HG03521 (cell line): Measurements from ENCODE around the gene NPS.

Source experiments
- ATAC-seq: cut with Tn5 transposase; IDR thresholded peaks from one replicate; pipeline ENCODE4 v1.9.1; 2021; ENCODE audit warnings: mild to moderate bottlenecking, moderate library complexity; ENCODE audit not compliant: unreplicated experiment

NPS gene

DNA sequence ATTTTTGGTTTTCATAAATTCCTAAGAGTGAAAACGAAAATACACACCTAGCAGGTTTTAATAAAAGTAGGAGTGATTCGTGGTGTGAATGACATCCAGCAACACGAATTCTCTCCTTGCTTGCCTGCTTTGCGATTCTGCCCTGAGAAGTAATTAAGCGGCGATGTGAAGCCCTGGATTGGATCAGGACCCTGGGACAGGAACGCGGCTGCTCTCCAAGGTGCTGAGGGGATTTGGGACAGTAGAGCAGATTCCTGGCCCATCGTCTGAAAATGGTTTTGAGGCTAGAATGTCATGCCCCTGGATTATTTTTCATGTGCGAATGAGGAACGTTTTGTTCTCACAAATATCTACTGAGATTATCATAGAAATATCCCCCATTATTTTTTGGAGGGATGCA is 7.8 kb downstream of the NPS start:
- ATAC-seq: no peak

DNA sequence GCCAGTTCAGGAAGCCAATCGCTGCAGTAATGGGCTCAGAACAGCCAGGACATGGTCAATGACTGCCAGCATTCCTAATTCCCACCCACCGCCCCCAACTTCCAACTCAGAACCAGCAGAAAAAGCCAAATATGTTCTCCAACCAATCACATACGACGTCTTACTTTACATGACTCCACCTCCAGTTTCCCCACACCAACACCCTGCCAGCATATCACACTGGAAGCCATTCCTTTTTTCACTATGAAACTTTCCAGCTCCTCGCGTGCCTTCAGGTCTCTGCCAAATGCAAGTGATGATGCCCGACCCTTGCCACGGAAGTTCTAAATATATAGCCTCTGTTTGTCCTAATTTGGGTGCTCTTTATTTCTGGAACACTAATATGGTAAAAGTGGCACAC is 12.5 kb downstream of the NPS start:
- ATAC-seq: no peak

DNA sequence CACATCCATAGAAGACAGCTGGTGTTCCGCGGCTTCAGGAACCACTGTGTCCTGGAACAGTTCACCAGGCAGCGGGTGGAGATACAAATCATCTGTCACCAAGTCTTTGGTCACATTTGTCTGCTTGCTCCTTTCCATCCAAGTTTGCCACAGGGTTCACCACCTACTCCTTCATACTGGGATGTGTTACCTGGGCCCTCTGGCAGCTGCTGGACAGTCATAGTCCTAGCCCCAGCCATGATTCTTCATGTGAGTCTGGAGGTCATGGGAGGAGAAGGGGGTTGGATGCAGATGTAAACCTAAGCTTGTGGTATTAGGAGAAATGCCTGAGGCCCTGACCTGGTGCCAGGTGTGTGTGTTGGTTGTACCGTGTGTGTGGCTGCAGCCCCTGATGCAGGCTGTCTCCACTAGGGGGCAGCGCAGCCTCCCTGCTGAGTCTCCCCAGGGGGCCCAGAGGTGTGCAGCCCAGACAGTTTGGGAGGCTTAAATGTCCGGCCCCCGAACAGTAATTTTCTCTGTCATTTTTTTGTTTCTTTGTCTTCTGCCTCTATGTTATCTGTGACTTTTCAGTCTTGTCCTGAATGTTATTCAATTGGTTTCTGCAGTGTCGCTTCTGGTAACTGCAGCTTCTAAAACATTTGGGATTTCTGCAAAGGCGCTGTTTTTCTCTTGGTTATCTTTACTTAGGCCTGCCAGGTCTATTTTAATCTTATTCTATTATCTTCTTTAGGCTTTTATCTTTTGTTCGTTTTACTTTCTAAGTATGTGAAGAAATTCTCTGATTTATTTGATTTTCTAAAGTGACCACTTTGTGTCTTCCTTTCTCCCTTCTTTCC is 14.8 kb downstream of the NPS start:
- no peak for ATAC-seq

DNA sequence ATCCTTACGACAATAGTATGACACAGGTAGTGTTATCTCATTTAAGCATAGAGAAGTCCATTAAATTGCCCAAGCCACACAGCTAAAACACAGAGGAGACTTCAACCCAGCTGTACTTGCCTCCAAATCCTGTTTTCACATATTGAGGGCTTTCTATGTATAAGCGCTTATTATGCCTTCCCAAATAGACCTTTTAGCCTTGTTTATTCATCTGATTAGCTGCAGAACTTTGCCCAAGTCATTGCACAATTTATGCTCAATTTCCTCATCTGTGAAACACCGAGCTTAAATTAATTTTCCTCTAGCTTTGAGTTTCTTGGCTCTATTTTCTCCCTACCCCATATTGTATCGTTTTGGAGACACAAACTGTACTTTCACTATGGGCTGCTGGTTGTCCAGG is 15.5 kb downstream of the NPS start:
- ATAC-seq: no peak

DNA sequence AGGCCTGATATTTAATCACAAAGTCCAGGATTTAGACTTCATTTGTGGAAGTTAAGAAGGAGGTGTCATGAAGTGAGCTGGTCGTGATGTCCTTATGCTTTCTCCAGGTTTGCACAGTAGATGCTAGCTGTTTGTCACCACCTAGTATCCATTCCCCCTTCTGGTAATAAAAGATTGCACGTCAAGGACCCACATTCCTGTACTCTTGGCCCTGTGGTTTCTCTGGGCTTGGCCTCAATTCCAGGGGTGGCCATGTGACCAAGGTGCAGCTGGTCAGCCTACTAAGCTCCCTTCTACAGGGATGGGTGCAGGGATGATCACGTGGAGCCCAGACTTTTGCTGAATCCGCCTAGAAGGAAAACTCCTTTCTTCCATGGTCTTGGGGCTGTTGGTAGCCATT is 16.5 kb downstream of the NPS start:
- no peak for ATAC-seq

DNA sequence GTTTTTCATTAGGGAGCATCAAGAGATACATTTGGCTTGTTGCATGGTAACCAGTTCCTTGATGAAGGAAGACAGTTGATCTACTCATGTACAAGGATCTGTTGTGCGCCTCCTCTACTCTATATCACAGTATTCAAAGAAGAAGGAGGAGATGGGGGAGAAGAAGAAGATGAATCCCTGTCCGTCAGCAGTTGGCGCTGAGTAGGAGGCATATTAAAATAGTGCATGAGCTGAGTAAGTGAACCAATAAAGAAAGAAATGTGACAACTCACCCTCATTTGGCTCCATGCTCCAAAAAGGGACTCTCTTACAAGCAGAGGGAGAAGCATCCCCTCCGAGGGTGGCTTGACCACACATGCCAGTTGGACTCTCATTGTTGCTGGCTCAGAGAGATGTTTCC is 20.1 kb downstream of the NPS start:
- no peak for ATAC-seq

DNA sequence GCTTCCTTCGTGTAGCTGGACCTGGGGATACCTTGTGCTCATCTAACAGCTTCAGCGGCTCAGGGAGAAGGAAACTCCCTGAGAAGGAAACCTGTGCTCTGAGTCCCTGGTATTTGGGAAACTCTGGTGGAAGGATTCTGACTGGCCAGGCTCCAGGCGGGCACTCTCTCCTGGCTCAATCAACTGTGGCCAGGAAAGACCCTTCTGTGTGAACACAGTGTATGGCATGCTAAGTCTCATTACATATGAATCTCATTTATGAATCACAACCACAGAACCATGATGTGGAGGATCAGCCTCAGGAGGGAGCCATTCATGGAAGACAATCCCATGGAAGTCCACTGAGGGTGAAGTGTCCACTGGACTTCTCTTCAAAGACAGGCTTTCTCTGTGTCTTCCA is 20.9 kb downstream of the NPS start:
- ATAC-seq: no peak

DNA sequence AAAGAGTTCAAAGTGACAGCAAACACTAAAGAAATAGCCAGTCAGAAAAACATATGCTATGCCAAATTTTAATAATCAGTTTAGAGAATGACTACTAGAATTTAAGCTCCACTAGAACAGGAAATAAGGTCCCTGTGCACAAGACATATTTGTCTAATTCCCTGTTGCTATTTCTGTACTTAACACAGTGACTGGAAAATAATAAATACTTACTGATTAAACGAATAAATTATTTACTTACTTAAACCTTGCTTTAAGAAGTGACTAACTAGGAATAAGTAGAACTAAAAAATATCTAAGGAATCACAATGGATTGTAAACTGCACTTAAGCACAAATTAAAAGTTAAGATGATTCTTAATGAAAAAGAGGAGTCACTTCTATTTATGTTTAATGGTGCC is 22.3 kb downstream of the NPS start:
- no peak for ATAC-seq

DNA sequence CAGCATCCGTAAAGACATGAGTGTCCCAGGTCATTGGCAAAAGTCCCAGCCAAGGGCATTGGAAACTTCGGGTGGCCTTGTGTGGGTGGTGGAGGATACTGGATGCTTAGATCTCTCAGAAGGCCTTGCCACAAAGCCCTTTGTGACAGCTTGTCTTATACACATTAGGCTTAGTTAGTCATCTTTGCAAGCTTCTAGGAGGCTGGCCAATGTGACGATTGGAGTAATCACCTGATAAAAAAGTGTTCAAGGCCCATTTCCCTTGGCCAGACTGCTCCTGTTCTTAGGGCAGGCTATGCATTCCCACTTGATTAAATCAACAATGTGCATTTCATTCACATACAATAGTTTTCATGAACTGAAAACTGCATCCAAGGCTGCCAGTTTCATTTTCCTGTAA is 26.9 kb downstream of the NPS start:
- no peak for ATAC-seq

DNA sequence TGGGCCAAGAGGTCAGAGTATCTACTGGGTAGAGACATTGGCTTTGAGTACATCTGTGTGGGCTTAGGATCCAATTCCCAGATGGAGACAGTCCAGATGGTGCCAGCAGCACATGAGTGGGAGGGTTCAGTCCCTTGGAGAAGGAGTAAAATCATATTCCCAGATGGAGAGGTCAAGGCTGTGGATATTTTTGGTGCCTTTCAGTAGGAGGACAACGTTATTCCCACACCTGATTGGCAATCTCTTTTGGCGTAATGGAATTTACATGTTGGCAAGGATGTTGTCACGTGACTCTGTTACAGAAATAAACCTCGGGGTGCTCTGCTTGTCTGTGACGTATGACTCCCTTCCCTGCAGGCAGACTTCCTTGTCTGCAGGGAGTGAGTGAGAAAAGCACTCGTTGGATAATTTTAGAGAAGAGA is 27.6 kb downstream of the NPS start:
- ATAC-seq: no peak

DNA sequence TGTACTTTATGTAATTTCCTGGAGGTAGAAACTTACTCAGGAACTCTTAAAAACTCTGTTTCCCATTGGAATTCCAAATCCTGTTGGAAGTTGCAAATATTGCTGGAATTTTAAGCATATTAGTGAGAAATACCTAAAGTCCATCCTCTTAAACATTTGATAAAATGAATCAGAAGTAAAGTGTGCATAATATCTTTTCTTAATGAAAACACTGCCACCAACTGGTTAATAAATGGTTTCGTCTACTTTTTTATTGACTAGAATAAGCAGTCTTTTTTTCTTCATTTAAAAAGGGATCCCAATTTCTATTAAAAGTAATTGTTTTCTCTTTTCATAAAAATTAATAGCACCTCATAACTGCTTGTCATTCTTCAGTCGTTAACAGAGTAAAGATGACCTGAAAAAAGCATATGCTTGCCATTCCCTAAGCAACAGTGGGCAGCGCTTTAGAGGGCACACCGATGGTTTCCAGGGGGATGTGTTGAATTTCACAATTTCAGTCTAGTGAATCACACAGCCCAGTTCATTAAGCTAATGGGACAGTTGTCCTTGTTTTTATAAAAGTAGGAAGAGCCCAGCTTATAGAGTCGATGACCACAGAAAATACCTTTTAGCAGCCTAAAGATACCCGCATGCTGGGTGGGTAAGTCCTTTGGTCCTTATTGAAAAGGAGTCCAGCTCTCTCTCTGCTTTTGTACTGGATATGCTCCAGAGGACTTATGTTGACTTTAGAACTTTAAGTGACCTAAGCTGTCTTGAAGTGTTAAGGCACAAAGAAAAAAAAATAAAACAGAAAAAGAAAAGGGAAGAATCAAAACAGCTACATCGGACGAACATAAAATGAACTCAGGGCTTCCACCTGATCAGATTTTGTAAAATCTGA is 28.5 kb downstream of the NPS start:
- ATAC-seq: no peak

DNA sequence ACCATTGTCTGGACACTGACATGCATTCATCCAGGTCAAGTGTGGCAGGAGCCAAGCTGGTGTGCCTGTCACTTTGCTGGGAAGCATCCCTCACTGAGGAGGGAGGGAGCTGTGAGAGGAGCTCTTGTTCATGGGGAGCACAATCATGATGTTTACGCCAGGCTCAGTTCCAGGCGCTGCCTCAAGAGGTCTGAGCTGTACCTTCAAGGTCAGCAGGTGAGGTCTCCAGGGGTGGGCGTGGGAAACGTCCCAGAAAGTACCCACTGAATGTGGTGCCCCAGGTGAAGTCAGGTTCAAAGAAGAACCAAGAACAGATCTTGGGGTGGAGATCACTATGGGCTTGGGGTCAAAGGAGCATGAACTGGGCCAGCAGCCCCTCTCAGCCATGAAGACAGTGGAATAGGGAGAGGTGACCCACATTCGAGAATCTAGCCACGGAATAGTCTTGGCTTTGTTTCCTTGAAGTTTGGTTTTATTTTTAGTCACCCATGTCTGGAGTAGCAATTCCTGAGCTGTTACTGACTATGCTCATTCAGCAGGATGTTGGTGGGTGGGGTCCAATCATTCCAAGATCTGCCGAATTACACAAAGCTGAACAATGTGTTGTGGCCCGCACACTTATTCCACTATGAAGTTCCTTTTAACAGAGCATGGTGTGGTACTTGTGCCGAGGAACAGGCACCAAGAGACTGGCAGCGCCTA is 29.3 kb downstream of the NPS start:
- no peak for ATAC-seq

DNA sequence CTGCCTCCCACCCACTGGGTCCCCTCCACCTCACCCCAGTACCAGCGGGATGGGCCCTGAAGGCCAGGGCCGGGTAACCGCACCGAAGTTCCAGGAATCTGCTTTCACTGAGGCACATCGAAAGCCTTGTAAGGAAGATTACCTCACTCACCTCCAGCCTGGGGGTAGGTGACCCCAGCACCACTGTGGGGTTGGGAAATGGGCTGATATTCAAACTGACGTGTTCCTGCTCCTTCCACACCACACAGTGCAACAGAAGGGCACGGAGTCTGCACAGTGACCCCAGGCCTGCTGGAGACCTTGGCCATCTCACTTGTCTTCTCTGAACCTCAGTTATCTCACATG is 29.8 kb downstream of the NPS start:
- ATAC-seq: no peak

DNA sequence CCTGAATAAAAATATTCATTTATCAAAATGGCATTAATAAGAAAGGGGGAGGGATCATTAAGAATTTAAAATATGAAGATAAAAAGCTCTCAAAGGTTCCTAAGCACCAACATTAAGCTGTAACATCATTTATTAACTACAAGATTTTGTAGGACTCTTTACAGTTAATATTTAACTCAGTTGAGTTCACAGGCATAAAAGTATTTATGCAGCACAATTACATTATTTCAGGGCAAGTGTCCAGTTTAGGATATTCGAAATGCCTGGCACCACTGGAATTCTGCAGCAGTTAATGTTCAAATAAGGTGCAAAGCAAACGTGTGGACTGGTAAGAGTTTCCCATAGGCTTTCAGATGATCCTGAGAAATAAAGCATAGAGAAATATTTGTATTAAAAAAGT is 30.5 kb downstream of the NPS start:
- no peak for ATAC-seq

DNA sequence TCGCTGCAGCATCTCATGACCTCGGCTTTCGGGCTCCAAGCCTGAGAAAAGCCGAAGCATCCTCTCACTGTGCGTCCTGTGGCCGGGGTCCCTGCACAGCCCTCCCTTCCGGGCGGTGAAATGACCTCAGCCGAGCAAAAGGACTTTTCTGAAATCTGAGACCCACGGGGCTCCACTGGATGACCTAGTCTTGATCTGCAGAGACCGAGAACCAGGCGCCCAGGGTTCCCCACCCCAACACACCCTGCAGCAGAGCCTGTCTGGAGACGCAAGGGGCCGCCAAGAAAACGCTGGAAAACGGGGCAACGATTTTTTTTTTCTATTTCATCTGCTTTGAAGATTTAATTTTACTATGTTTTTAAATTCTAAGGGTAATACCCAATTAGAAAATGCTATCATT is 31.7 kb downstream of the NPS start:
- no peak for ATAC-seq

DNA sequence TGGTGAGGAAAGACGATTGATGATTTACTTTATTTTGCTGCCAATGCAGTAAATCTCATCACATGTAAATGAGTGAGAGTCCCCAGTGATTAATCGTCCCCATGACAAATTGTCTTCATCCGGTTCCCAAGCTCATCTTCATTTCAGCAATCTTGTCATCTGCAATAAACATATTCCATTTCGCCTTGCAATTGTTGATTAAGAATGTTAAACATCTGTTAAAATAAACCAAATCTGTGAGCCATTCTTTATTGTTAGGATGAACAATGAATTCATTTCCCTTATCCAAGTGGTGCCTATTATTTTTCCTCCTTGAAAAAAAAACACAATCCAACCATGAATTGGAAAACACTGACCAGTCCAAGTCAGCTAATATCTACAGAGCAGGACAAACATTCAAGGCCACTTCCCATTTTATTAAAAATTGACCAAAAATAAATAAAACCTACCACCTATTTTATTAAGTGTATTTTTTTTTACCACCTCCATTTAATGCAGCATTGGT is 36.5 kb downstream of the NPS start:
- ATAC-seq: no peak

DNA sequence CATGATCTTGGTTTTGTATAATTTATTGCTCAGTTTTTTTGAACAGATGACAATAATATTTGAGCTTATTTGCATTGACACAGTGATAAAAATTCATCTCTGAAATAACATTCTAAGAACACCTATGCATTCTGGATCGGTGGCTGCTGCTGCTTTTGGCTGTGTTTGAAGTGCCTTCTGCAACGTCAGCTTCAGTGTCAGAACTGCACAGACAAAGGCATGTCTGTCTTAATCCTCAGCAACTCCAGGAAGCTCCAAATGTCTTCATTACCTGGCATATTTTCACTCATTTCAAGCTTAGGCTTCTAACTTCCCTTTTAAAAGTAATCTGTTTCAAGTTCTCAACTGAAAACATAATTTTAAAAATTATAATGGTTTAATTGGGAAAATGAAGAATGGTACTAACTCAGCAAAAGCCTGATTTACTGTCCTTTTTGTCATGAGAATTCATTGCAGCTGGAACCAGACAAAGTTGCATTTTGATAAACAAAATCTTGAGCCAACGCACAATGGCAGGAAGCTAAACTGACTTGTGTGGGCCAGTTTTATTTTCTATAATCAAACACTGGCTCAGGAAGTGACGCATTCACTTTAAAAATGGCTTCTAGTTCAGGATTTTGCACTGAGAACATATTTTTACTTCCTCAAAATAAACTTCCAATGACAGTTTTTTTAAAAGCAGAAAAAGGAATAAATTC is 38.7 kb downstream of the NPS start:
- no peak for ATAC-seq

DNA sequence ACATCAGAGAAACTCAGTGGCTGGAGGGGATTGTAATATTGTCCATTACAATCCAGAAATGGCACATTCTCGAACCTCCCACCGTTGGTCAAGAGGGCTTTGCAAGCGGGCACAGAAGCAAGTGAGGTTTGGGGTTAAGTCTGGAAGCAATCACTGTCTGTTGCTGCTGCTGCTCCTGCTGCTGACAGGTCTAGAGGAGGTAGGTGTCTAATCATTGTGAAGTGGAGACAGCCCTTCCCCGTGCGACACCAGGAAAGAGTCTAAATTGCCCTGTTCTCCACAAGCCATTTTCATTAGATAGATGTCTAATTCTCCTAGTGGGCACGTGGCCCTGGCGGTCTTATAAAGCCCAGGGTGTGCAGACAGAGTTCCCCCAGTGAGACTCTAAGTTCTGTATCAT is 43.5 kb downstream of the NPS start:
- ATAC-seq: no peak

DNA sequence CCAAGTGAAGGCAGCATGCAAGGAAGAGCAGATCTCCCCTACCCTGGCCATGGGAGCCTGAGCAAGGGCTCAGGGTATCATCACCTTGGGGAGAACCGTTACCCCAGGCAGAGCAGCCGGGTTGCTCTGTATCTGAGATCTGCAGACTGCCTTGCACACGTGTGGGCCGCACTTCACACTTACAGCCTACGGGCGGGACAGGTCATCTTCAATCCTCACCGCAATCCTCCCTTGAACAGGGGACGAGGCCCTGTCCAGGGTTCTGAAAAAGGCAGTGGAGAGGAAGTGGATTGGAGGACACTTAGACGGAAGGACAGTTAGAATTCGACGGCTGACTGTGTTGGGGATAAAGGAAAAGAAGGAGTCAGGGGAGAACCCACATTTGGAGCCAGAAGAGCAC is 51.4 kb downstream of the NPS start:
- ATAC-seq: no peak
